Activated naive CD8-positive, alpha-beta T cell treated with anti-CD3 and anti-CD28 coated beads, Interleukin-2, amount 50 U/mL, for 16 hours (primary cell): ENCODE measurements around the gene TMEM252.

Experiments
- DNase-seq: peaks from one replicate; pipeline ENCODE4 v3.0.0-alpha.2; 2020; ENCODE audit warnings: low read depth, low spot score

Gene TMEM252

GRCh38 chr9:68540712-68541535 is at the start of gene TMEM252:
Gene TMEM252 (minus strand): TSS chr9:68540883. CDS start chr9:68540814, 69 bp downstream.
- DNase-seq, result no peak

- no peak for DNase-seq
Observed at GRCh38 chr9:68585034-68585761, 44.5 kb upstream of the TMEM252 start.

- peak; percentile 72 for DNase-seq
Observed at GRCh38 chr9:68584189-68585033, 43.7 kb upstream of the TMEM252 start.

- DNase-seq, result no peak
Observed at GRCh38 chr9:68581696-68582095, 41.0 kb upstream of the TMEM252 start.

- DNase-seq, result no peak
Observed at GRCh38 chr9:68577774-68578591, 37.3 kb upstream of the TMEM252 start.

GRCh38 chr9:68575817-68576216 is 35.1 kb upstream of the TMEM252 start:
- no peak for DNase-seq

GRCh38 chr9:68574150-68574549 is 33.5 kb upstream of the TMEM252 start:
- no peak for DNase-seq

GRCh38 chr9:68567565-68567964 is 26.9 kb upstream of the TMEM252 start:
- no peak for DNase-seq

GRCh38 chr9:68562461-68562860 is 21.8 kb upstream of the TMEM252 start:
- DNase-seq, result no peak

GRCh38 chr9:68560071-68560844 is 19.6 kb upstream of the TMEM252 start:
- DNase-seq, result no peak

GRCh38 chr9:68558545-68558944 is 17.9 kb upstream of the TMEM252 start:
- DNase-seq, result no peak

- no peak for DNase-seq
Observed at GRCh38 chr9:68555437-68556150, 14.9 kb upstream of the TMEM252 start.

- no peak for DNase-seq
Observed at GRCh38 chr9:68552700-68553476, 12.2 kb upstream of the TMEM252 start.

- no peak for DNase-seq
Observed at GRCh38 chr9:68551191-68551590, 10.5 kb upstream of the TMEM252 start.

GRCh38 chr9:68548241-68548640 is 7.6 kb upstream of the TMEM252 start:
- DNase-seq, result no peak

- no peak for DNase-seq
Observed at GRCh38 chr9:68547417-68547816, 6.7 kb upstream of the TMEM252 start.

- DNase-seq, result no peak
Observed at GRCh38 chr9:68546596-68547390, 6.1 kb upstream of the TMEM252 start.
